Mesangial cell (primary cell): Measurements from ENCODE around the gene MROH2A. TPM values are rescaled to one million over a fixed set of nuclear protein-coding genes. Genes with fewer than 3 reads are reported as not detected.

Experiments used
- total RNA-seq: library from RNA; depleted of rRNA; stranded (reverse); fragments of >200 nt; gene quantifications from 2 replicates; pipeline ENCODE4 v1.2.3, GENCODE V29; 2015

Gene MROH2A, protein sequence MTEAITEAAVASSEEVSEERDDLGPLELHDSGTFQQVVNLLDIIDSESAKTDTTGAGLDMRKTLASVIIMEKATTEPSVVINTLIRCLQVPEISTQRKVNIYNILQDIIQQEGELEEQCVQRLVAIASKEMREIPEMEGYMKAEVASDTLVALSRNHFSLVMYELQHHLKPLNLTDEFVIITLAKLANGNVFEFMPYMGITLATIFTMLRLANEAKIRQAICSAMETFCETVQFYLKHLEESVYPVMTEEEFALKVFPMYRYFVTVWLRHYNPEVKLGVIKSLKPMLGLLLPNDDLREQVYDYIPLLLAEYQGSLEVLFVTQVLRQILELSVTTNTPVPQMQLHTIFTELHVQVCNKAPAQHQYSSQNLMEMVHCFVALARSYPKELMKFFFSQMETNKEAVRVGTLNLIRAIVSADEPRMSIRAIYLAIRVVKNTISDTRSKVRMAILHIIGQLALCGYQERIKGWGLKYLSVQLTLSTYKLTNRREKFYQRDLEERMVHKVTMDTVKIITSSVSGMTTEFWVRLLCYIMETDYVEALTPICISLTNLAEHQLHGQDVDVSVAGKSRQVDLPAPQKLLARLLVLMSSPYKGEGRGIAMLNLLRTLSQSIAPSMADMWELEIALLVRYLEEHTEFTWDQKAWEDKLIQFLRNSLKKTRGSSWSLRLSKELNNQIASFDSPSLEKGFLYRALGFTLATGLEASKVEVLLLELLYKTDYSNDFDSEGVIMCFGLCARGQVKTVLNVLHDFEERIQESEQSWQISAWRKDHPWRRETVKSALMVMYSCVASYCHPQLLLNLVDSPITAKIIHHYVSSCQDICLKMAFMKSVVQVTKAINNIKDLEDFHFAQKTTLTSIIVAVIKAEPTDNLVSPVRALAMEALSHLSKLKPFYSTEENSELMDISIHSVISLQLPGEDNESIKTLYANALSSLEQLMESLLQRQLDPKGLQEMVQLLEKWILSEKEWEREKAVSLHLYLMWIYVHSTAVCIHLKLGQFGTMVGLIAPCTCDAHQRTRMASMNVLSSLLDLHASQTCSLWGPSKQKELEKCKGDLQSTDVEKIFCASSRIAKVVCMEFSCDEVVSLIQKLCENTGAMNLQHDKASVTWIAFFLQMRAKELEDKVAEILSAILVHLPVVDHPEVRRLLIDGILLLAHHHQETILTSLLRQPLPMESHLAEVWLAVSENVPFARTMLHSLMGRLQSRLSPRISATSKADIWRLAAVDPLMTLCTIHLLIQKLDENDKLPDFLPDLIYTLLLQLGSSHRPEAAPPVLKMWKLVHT (N-terminal part only)
- not detected in 2 replicates for total RNA-seq

DNA sequence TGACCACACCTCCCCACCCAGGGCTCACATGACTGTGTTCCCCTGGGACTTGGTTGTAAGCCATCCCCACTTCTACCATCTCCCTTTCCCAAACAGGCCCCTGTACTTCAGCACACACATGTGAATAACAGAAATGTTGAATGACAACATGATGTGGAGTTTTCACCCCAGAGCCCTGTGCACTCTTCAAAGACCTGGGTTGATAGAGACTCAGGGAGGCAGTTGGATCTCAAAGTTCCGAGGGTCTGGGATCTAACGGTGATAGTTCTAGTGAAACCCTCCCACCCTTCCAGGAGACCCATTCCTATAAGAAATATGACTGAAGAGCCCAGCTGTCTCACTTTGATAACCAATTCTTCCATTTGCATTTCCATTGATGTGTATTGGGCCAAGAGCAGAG lies at the start of gene MROH2A:
Gene MROH2A, plus strand, starts transcription at position 301 of the 400 bp plus-strand sequence. CDS start 1,029 bp downstream, outside the sequence.

DNA sequence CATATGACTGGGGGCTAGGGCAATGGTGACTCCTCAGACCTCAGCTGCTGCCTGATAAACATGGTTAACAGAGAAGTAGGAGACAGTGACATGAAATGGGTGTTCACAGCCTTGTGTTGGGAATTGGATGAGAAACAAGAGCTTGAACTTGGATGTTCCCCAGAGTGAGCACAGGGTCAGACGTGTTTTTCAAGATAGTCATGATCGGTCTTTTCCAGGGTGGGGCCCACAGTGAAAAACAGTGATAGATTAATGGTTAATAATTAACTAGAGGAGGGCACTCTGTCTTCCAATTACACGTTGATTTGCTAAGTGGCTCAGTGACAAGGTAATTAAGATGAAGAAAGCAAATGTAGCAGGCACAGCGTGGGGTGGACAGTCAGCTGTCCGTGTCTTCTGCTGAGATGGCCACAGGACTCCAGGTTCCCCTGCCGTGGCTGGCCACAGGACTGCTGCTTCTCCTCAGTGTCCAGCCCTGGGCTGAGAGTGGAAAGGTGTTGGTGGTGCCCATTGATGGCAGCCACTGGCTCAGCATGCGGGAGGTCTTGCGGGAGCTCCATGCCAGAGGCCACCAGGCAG lies 49.3 kb upstream of the MROH2A start, which contains the start of gene UGT1A3:
Gene UGT1A3, plus strand, starts transcription at position 320 of the 579 bp plus-strand sequence. Its CDS starts 85 bp downstream, at position 405.

DNA sequence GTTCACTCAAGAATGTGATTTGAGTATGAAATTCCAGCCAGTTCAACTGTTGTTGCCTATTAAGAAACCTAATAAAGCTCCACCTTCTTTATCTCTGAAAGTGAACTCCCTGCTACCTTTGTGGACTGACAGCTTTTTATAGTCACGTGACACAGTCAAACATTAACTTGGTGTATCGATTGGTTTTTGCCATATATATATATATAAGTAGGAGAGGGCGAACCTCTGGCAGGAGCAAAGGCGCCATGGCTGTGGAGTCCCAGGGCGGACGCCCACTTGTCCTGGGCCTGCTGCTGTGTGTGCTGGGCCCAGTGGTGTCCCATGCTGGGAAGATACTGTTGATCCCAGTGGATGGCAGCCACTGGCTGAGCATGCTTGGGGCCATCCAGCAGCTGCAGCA lies 18.1 kb upstream of the MROH2A start, which contains the start of gene UGT1A1:
Gene UGT1A1, plus strand, starts transcription at position 228 of the 400 bp plus-strand sequence. Its CDS starts 18 bp downstream, at position 246.

DNA sequence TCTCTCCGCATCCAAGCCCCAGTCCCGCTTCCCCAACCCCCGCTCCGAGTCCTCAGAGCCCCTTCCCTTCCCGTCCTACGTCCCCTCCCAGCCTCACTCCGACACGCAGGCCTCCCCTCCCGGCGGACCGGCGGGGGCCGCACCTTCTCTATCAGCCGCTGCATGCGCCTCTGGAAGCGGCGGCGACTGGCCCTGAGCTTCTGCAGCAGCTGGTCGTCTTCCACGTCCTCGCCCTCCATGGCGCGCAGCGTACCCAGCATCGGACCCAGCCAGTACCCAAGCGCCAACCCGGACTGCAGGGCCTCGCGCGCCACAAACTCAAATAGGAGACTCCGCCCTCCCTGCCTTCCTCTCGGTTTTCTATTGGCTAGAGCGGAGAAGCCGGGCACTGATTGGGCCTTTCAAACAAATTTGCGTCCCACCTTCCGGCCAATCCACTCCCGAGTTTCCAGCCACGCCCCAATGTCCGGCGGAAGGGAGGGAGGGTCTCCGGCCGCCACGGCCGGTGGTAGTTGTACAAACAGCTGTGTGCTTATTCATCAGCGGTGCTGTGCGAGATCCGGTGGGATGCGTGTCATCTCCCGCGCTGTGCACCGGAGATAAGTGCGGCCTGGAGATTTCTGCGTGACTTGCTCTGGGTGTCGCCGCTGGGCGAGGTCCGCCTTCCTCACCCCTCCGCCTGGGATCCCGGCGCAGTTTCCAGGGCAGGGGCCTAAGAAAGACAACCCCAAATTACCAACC lies 76.3 kb downstream of the MROH2A start, which contains the start of gene HJURP:
Gene HJURP, minus strand, starts transcription at position 295 of the 741 bp plus-strand sequence. Its CDS starts 35 bp downstream, at position 260.

GRCh38 chr2:233867993-233868532 lies 89.9 kb downstream of the MROH2A start, which contains the start of gene MSL3B:
TSS of gene MSL3B (minus strand) at chr2:233868386.

Other genes starting within 250 kb of the MROH2A start
- 25.3 and 31.6 TPM in 2 replicates for gene USP40, start 211.5 kb upstream of the MROH2A start, total RNA-seq
- gene UGT1A8, start 160.7 kb upstream of the MROH2A start, total RNA-seq: not detected in 2 replicates
- not detected in 2 replicates for gene UGT1A10, start 141.9 kb upstream of the MROH2A start, total RNA-seq
- gene UGT1A9, start 106.4 kb upstream of the MROH2A start, total RNA-seq: 0.13 and 0.16 TPM in 2 replicates
- gene UGT1A7, start 96.4 kb upstream of the MROH2A start, total RNA-seq: not detected in 2 replicates
- gene UGT1A6, start 85.4 kb upstream of the MROH2A start, total RNA-seq: 0.65 and 7.6 TPM in 2 replicates
- not detected in 2 replicates for gene UGT1A5, start 65.4 kb upstream of the MROH2A start, total RNA-seq
- gene UGT1A4, start 59.6 kb upstream of the MROH2A start, total RNA-seq: not detected in 2 replicates
- not detected in 2 replicates for gene UGT1A3, start 49.3 kb upstream of the MROH2A start, total RNA-seq
- 0.13 TPM in 1 of 2 replicates, not detected in the other for gene UGT1A1, start 18.1 kb upstream of the MROH2A start, total RNA-seq
- 2.7 and 62.2 TPM in 2 replicates for gene HJURP, start 76.2 kb downstream of the MROH2A start, total RNA-seq
- 0.33 and 0.38 TPM in 2 replicates for gene TRPM8, start 139.0 kb downstream of the MROH2A start, total RNA-seq